ENCODE data around the gene SH3RF3. TPM values are rescaled to one million over a fixed set of nuclear protein-coding genes. Genes with fewer than 3 reads are reported as not detected.
"Not testable (repeated sequence)": the region's sequence is repeated elsewhere in the genome, so short reads cannot be mapped to it uniquely, and the experiment has no call there.

SH3RF3 gene
- total RNA-seq, 2 donors from 2014 or later: 1.0 to 1.7 TPM

DNA sequence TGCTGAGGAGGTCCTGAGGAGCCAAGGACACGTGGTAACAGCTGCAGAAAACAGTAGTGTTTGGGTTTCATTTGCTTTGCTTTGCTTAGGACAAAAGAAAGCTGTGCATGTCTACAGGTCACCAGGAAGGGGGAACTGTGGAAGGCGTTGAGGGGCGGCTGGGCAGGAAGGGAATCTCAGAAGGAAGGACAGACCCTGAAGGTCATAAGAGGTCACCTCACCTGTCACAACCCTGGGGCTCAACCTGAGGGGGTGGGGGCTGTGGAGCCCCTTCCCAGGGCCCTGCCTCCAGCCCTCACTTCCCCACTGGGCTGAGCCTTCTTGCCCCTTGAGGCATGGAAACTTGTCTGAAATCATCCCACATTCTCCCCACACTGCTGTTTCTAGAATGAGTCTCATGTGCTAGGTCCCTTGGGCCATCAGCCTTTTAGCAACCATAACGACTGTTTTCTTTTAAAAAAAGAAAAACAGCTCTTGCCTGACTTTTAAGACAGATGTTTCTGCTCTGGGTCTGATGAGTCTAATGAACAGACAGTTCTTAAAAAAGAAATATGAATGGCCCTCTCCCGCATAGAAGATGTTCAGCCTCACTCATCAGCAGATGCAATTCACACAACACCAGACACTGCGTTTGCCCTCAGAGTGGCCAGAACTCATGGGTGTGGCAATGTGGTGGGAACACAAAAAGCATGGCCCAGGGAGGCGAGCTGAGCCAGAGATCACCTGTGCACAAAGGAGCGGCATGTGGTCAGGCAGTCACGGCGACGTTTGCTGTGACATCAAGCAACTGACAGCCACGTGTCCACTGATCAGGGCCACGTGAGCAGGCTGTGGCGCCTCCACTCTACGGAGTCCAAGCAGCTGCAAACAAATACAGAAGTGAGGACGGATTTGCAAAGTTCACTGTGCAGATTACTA is 400.8 kb downstream of the SH3RF3 start:
- no peak for ATAC-seq
- peak overlapping the region in 1 of 2 donors; percentile 62 for H3K27ac Mint-ChIP-seq
- no peaks in the 10 kb centered on the region for H3K36me3 Mint-ChIP-seq
- DNase-seq (ENCODE audit: low spot score in 2 of 2): peak in 1 of 2 donors; percentile 39
- no peaks in the 10 kb centered on the region for H3K9me3 Mint-ChIP-seq

DNA sequence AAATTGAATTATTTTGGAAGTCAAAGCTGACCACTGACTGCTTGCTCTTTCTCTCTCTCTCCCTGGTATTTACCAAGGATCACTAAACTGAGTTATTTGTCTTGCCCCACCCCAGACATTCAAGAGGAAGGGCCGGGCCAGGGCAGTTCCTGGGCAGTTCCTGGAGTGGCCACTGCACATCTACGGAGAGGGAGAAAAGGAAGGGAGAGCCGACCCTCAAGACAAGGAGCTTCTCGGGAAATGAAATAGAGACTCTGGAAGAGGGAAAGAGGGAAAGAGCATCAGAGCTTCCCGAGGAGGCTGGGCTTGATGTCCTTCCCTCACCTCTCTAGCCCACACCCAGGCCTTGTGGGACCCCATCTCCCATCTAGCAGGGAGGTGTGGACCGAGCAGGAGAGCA is 401.7 kb downstream of the SH3RF3 start:
- Mint-ChIP-seq H3K27ac (no peak overlapping the region), H3K36me3 (no peaks in the 10 kb centered on the region), H3K9me3 (no peaks in the 10 kb centered on the region)
- ATAC-seq (no peak), DNase-seq (ENCODE audit: low spot score in 2 of 2) (no peak)

DNA sequence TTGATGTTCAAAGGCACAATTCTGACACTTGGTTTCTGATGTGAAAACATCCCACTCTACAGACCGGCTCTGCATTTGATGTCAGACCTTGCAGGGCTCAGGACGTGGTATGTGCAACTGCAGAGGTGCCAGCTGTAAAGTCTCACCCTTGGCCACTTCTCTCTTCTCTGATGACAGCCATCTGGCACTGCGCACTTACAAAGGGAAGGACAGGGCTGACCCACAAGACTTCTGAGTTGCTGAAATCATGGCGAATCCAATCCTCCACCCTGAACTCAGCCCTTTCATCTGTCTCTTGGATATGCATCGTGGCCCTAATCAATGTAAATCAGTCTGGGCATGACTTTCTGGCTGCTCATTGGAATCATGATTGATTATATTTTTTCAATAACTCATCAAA is 402.2 kb downstream of the SH3RF3 start:
- ATAC-seq: no peak
- Mint-ChIP-seq H3K9me3 (no peaks in the 10 kb centered on the region), H3K27ac (no peak overlapping the region), H3K36me3 (no peaks in the 10 kb centered on the region)
- DNase-seq (ENCODE audit: low spot score in 2 of 2): no peak

DNA sequence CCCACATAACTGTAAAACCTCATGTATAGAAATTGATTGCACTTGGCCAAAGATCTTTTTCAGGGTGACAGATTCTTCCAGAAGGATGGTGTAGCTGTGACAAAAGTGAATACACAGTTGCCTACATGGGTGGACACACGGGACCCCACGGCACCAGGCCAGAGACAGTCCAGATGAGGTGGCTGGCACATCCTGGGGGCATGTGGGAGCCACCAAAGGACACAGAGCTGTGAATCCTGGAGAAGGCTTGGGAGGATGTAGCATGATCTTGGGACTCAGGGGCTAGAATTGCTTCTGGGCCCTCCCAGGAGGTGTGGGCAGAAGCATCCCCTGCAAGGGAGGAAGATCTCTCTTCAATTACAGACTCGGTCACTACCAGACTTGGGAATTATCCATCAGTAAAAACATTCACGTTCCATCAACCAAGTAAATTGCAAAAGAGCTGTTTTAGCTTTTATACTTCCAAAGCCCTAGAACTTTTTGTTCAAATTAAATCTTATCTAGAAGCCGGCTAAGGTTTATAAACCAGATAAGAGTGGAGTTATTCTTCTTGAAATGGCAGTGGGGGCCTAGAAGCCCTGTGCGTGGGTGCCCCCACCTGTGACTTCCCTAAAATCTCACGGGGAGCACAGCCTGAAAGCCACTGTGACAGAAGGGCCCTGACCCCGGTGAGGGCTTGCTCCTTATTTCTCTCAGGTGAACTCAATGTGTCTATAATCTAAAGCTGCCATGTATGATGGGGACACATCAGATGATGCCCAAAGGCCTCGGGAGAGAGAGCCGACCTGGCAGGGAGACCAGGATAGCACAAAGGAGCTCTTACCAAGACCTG is 403.1 kb downstream of the SH3RF3 start:
- no peaks in the 10 kb centered on the region for H3K9me3 Mint-ChIP-seq
- DNase-seq (ENCODE audit: low spot score in 2 of 2): no peak
- H3K36me3 Mint-ChIP-seq: no peaks in the 10 kb centered on the region
- no peak overlapping the region for H3K27ac Mint-ChIP-seq
- ATAC-seq: no peak

GRCh38 chr2:109532728-109533076 is 403.7 kb downstream of the SH3RF3 start:
- ATAC-seq (no peak), DNase-seq (ENCODE audit: low spot score in 2 of 2) (peak in 1 of 2 donors; percentile 34)
- no peaks in the 10 kb centered on the region for H3K9me3 Mint-ChIP-seq
- no peak overlapping the region for H3K27ac Mint-ChIP-seq
- H3K36me3 Mint-ChIP-seq: no peaks in the 10 kb centered on the region

DNA sequence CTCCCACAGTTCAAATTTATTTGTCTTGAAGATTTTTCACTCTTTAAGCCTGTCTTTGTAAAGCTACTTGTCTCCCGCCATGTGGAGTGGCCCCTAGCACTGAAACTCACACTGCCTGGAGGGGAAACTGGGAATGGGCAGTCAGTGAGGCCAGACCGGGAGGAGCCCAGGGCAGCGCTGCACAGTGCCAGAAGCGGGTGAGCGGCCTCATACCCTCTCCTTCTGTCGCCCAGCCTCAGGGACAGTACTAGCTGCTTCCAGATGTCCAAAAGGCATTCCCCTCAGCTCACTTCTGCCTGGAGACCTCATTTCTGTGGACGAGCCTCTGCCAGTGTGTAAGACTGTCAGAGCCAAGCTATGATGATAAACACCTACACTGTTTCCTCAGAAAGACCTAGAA is 404.8 kb downstream of the SH3RF3 start:
- Mint-ChIP-seq H3K9me3 (no peaks in the 10 kb centered on the region), H3K36me3 (no peaks in the 10 kb centered on the region), H3K27ac (no peak overlapping the region)
- DNase-seq (ENCODE audit: low spot score in 2 of 2): no peak
- ATAC-seq: no peak

DNA sequence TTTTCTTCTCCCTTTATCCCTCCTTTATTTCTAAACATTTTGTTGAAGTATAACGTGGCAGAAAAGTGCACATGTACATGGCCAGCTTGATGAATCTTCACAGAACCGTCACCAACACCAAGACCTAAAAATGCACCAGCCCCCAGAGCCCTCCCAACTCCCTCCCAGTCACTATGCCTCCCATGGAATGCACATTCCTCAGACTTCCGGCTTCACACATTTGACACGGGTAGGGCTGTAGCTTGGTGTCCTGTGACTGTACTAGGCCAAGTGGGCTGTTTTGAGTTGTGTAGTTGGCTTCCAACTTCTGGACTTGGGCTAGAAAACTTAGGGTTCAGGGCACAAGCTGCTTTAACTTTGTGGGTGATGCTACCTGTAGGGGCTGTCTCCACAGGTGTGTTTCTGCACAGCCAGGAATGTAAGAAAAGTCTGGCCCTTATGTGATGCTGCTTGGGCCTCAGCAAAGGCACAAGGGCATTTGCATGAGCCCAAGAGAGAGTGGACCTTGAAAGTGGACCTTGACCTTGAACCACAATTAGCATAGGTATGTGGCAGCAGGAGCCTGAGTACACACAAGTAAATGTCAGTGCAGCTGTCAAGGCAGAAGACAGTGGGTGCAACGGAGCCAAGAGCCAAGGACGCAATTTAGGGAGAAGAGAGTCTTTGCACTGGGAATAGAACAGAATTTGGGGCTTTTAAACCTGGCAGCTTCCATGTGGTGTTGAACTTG is 406.4 kb downstream of the SH3RF3 start:
- ATAC-seq (no peak), DNase-seq (ENCODE audit: low spot score in 2 of 2) (peak in 1 of 2 donors; percentile 47)
- Mint-ChIP-seq H3K27ac (no peak overlapping the region), H3K36me3 (no peaks in the 10 kb centered on the region), H3K9me3 (no peaks in the 10 kb centered on the region)

- not testable (repeated sequence) for ATAC-seq; H3K9me3 Mint-ChIP-seq; DNase-seq (ENCODE audit: low spot score in 2 of 2); H3K36me3 Mint-ChIP-seq; H3K27ac Mint-ChIP-seq
Measured at GRCh38 chr2:109536556-109536955, 407.6 kb downstream of the SH3RF3 start.

- ATAC-seq (no peak), DNase-seq (ENCODE audit: low spot score in 2 of 2) (peak in 1 of 2 donors; percentile 48)
- H3K9me3 Mint-ChIP-seq: no peaks in the 10 kb centered on the region
- no peaks in the 10 kb centered on the region for H3K36me3 Mint-ChIP-seq
- H3K27ac Mint-ChIP-seq: no peak overlapping the region
Measured at GRCh38 chr2:109537565-109538222, 408.7 kb downstream of the SH3RF3 start.

DNA sequence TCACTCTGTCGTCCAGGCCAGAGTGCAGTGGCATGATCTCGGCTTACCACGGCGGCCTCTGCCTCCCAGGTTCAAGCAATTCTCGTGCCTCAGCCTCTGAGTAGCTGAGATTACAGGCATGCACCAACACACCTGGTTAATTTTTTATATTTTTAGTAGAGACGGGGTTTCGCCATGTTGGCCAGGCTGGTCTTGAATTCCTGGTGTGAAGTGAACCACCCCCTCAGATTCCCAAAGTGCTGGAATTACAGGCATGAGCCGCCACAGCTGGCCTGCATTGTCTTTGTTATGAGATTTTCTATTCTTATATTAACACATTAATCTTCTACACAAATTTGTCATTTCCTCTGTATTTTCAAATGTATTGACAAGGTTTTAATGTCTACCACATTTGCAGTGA is 409.5 kb downstream of the SH3RF3 start:
- Mint-ChIP-seq H3K27ac (no peak overlapping the region), H3K36me3 (no peaks in the 10 kb centered on the region), H3K9me3 (no peaks in the 10 kb centered on the region)
- DNase-seq (ENCODE audit: low spot score in 2 of 2) (no peak), ATAC-seq (no peak)

- DNase-seq (ENCODE audit: low spot score in 2 of 2) (no peak), ATAC-seq (no peak)
- H3K9me3 Mint-ChIP-seq: no peaks in the 10 kb centered on the region
- no peaks in the 10 kb centered on the region for H3K36me3 Mint-ChIP-seq
- no peak overlapping the region for H3K27ac Mint-ChIP-seq
Measured at GRCh38 chr2:109542384-109542783, 413.4 kb downstream of the SH3RF3 start.

DNA sequence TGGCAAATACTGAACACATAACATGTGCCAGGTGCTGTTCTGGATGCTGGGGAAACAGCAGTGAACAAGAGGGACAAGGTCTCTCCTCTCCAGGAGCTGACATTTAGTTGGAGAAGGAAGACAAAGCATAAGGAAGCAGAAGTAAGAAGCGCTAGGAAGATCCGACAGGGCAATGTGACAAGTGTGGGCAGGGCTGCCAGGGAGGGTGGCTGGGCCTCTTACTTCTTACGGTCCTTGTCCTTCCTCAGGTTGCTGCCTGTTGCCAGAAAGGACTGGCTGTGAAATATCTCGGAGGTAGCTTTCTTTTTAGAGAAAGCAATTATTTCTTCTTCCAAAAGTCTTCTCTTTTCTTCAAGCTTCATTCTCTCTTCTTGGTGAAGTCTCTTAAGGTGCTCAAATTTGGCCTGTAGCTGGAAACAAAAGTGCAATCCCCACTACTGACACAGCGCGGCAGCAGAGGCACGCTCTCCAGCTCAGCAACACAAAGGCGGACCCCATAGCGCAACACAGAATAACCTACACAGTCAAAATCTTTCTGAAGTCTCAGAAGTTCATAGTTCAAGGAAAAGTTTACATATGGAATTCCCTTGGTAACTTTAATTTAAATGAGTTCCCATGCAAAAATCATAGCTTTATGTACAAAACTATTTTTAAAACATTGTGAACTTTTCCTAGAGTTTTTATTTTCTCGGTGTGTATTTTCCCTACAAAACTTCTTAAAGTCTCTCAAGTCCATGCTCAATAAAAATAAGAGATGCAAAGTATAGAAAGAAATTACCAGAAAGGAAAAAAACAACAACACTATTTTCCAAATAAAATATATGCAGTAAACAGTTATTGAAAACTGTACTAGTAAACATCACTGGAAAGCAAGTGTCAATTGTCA is 417.1 kb downstream of the SH3RF3 start:
- ATAC-seq: peak; percentile 66 to 82
- no peaks in the 10 kb centered on the region for H3K9me3 Mint-ChIP-seq
- H3K27ac Mint-ChIP-seq: peak overlapping the region in 1 of 2 donors; percentile 45
- H3K36me3 Mint-ChIP-seq: no peaks in the 10 kb centered on the region
- peak in 1 of 2 donors; percentile 71 for DNase-seq (ENCODE audit: low spot score in 2 of 2)

DNA sequence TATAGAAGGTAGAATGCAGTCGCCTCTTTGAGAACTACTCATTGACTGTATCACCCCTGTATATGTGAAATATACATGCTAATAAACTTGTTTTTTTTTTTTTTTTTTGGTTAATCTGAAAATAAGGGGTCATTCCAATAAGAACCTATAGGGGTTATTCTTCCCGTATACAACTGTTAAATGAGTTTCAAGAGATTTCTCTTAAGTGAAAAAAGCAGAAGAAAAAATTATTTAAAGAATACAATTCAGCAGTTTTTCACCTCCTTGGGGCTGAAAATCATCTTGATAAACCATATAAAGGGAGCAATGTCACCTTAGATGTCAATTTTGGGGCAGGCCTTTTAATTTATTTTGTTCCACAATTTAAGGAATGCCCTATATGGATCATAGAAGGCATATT is 418.3 kb downstream of the SH3RF3 start:
- H3K36me3 Mint-ChIP-seq: no peaks in the 10 kb centered on the region
- no peaks in the 10 kb centered on the region for H3K9me3 Mint-ChIP-seq
- ATAC-seq (no peak), DNase-seq (ENCODE audit: low spot score in 2 of 2) (no peak)
- no peak overlapping the region for H3K27ac Mint-ChIP-seq

DNA sequence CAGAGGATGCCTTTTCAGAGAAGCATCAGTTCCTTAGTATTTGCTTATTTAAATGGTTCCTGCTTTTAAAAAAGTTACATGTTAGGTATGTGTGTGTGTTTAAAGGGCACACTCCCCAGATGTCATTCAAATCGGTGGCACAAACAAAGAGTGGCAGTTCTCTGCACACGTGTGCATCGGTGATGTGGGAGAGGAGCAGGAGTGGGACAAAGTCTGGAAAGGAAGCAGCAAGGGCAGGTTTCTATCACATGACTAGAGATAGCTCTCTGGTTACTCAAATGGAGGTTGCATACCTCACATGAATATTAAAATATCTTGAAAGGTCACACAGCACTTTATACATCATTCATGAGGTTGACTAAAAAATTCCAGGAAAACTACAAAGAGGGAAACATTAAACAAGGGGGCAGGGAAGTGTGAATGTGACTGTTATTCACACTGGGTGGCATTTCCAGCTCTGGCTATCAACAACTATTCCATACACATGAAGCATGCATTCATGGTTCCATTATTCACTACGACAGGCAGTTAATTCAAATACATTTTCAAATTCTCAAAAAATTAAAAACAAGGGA is 420.1 kb downstream of the SH3RF3 start:
- Mint-ChIP-seq H3K9me3 (no peaks in the 10 kb centered on the region), H3K36me3 (no peaks in the 10 kb centered on the region), H3K27ac (no peak overlapping the region)
- ATAC-seq (no peak), DNase-seq (ENCODE audit: low spot score in 2 of 2) (no peak)
